PC-9 (cell line): ENCODE measurements around the gene ST3GAL2. TPM values are rescaled to one million over a fixed set of nuclear protein-coding genes. Genes with fewer than 3 reads are reported as not detected.
A peak's percentile ranks its signal among the peaks of the same experiment; 100 is the strongest.

Experiments used
- BruUV-seq: library from RNA; stranded (reverse); fragments of 400-500 nt; replicated peaks from 2 replicates; lab custom pipeline; 2021; lab: Mats Ljungman, UMichigan
- CTCF ChIA-PET: fragments of 300-600 bp; sonication (Branson Sonifier 250); formaldehyde crosslinking; loops from one replicate; lab custom pipeline; 2022; ENCODE audit warnings: antibody characterized with exemption; lab: Charles Lee
- POLR2A ChIA-PET: fragments of 300-600 bp; sonication (Branson Sonifier 250); formaldehyde crosslinking; loops from one replicate; lab custom pipeline; 2022; ENCODE audit warnings: antibody characterized with exemption; ENCODE audit not compliant: unreplicated experiment; lab: Charles Lee
- DNase-seq, 2 experiments: peaks; one replicate each; pipeline versions ENCODE4 v3.0.0 to v3.0.0-alpha.2; 2015 to 2022; ENCODE audit warnings: mixed read lengths in 1 of 2
- H2AFZ ChIP-seq: fragments of 200-600 bp; sonication (generic); 2 replicates; pipeline ENCODE4 v1.8.1; 2017; ENCODE audit warnings: antibody characterized with exemption
- H3F3A ChIP-seq: fragments of 200-600 bp; sonication (generic); 2 replicates; pipeline ENCODE4 v1.8.1; 2017; ENCODE audit warnings: antibody characterized with exemption, mild to moderate bottlenecking, low read depth; ENCODE audit not compliant: insufficient read depth
- H3K27ac ChIP-seq: fragments of 200-600 bp; sonication (generic); 2 replicates; pipeline ENCODE4 v1.6.1; 2016; ENCODE audit warnings: mixed run types
- H3K27me3 ChIP-seq: fragments of 200-600 bp; sonication (generic); 2 replicates; pipeline ENCODE4 v1.6.1; 2016; ENCODE audit warnings: low read depth, mixed run types; ENCODE audit not compliant: insufficient read depth
- H3K36me3 ChIP-seq: fragments of 200-600 bp; sonication (generic); 2 replicates; pipeline ENCODE4 v1.6.1; 2016; ENCODE audit warnings: low read depth, mixed run types
- H3K4me1 ChIP-seq: fragments of 200-600 bp; sonication (generic); replicated peaks from 2 replicates; pipeline ENCODE4 v1.6.1; 2016; ENCODE audit warnings: mixed run types; ENCODE audit not compliant: insufficient read depth
- H3K4me2 ChIP-seq: fragments of 200-600 bp; sonication (generic); 2 replicates; pipeline ENCODE4 v1.6.1; 2017; ENCODE audit warnings: mixed run types
- H3K4me3 ChIP-seq: fragments of 200-600 bp; sonication (generic); 2 replicates; pipeline ENCODE4 v1.6.1; 2016; ENCODE audit warnings: mixed run types
- H3K79me2 ChIP-seq: fragments of 200-600 bp; sonication (generic); 2 replicates; pipeline ENCODE4 v1.6.1; 2017; ENCODE audit warnings: low read depth, mixed run types
- H3K9me2 ChIP-seq: fragments of 200-600 bp; sonication (generic); 2 replicates; pipeline ENCODE4 v1.8.1; 2017; ENCODE audit warnings: mild to moderate bottlenecking; ENCODE audit not compliant: insufficient read depth
- H3K9me3 ChIP-seq: fragments of 200-600 bp; sonication (generic); 2 replicates; pipeline ENCODE4 v1.8.1; 2016; ENCODE audit warnings: low read depth; ENCODE audit not compliant: insufficient read depth
- H4K20me1 ChIP-seq: fragments of 200-600 bp; sonication (generic); 2 replicates; pipeline ENCODE4 v1.8.1; 2017; ENCODE audit not compliant: insufficient read depth
- EZH2 ChIP-seq: fragments of 200-600 bp; sonication (generic); IDR thresholded peaks from 2 replicates; pipeline ENCODE4 v1.8.0; 2017; ENCODE audit warnings: antibody characterized with exemption, low read depth
- intact Hi-C: fragments of 100-400 bp; cut with micrococcal nuclease; formaldehyde crosslinking; loops from one replicate; pipeline ENCODE4 v1.10.0; 2022; ENCODE audit not compliant: unreplicated experiment
- total RNA-seq: library from RNA; stranded (reverse); gene quantifications from 2 replicates; pipeline ENCODE4 v1.2.3, GENCODE V29; 2021
- TF ChIP-seq, protein P1 (sequence below): fragments of 200-600 bp; sonication (generic); conservative IDR thresholded peaks from 2 replicates; pipeline ENCODE4 v1.6.1; 2017; ENCODE audit warnings: mixed run types, antibody characterized with exemption, mild to moderate bottlenecking, moderate library complexity

ST3GAL2 gene
- total RNA-seq, 1 experiment from 2014 or later: 9.7 TPM

DNA sequence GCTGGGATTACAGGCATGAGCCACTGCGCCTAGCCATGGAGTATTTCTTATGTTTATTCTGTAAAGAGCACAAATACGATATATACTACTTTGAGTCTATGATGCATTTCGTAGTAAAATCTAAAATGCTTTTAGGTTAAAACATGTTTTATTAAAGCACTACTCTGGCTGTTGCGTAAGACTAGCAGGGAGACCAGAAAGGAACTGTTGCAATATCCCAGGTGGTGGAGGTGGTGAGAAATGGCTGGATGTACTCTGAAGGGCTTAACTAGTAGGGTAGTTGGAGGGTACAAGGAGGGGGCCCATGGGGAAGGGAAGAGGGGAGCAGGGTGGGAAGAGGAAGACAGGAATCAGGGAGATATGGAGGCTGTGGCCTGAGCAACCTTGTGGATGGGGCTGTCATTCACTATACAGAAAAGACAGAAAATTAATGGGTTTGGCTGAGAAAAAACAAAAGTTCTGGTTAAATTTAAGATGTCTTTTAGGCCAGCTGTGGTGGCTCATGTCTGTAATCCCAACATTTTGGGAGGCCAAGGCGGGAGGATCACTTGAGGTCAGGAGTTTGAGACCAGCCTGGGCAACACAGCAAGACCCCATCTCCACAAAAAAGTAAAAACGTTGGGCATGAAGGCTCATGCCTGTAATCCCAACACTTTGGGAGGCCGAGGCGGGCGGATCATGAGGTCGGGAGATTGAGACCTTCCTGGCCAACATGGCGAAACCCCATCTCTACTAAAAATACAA is 35.8 kb downstream of the ST3GAL2 start:
- Histone ChIP-seq H4K20me1 (no peaks in the 10 kb centered on the region), H3F3A (peaks cover 32% of the 10 kb centered on the region), H3K27me3 (no peaks in the 10 kb centered on the region), H3K9me3 (no peaks in the 10 kb centered on the region), H3K4me2 (peak overlapping the region; percentile 44; the same call in 1 of the 2 replicates), H3K9me2 (no peaks in the 10 kb centered on the region), H2AFZ (no peak overlapping the region), H3K79me2 (no peaks in the 10 kb centered on the region), H3K27ac (0 out of 2 replicates have a peak overlapping the region, but pooled peaks have one; percentile 91), H3K36me3 (no peaks in the 10 kb centered on the region), H3K4me1 (peaks cover 38% of the 10 kb centered on the region), H3K4me3 (no peak overlapping the region)
- TF ChIP-seq, protein P1, sequence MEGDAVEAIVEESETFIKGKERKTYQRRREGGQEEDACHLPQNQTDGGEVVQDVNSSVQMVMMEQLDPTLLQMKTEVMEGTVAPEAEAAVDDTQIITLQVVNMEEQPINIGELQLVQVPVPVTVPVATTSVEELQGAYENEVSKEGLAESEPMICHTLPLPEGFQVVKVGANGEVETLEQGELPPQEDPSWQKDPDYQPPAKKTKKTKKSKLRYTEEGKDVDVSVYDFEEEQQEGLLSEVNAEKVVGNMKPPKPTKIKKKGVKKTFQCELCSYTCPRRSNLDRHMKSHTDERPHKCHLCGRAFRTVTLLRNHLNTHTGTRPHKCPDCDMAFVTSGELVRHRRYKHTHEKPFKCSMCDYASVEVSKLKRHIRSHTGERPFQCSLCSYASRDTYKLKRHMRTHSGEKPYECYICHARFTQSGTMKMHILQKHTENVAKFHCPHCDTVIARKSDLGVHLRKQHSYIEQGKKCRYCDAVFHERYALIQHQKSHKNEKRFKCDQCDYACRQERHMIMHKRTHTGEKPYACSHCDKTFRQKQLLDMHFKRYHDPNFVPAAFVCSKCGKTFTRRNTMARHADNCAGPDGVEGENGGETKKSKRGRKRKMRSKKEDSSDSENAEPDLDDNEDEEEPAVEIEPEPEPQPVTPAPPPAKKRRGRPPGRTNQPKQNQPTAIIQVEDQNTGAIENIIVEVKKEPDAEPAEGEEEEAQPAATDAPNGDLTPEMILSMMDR: no peak
- TF ChIP-seq EZH2: no peak
- CTCF ChIA-PET: no interaction called here
- intact Hi-C loops: no loop called here
- BruUV-seq: no TSS peak
- POLR2A ChIA-PET: no interaction called here
- no peak for DNase-seq

DNA sequence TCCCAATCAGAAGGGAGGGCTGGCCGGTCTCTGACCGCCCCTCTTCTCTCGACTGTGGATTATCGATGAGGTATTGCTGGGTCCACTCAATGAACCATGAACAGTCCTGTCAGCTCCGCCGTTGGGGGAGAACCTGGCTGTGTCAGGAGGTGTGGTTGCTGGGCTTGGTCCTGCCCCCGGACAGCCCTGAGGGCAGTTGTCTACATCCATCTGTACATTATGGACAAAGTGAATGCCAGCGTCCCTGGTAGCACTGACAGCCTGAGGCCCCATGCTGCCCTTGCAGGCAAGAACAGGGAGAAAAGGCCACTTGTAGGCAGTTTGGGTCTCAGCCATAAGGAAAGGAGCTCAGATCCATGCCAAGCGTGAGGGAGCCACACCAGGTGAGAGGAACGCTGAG is 38.9 kb downstream of the ST3GAL2 start:
- H3K9me2 ChIP-seq: no peaks in the 10 kb centered on the region
- intact Hi-C loops: loop anchor here (5.0 kb wide), 1 partner anchor 72 kb away; no protein-coding TSS in a partner anchor
- H3K4me3 ChIP-seq: no peak overlapping the region
- H3K79me2 ChIP-seq: no peaks in the 10 kb centered on the region
- POLR2A ChIA-PET: no interaction called here
- TF ChIP-seq, protein P1: no peak
- no peak for TF ChIP-seq EZH2
- peaks cover 26% of the 10 kb centered on the region for H3F3A ChIP-seq
- no peaks in the 10 kb centered on the region for H3K36me3 ChIP-seq
- no peak overlapping the region for H3K27ac ChIP-seq
- BruUV-seq: no TSS peak
- H3K4me1 ChIP-seq: peaks cover 31% of the 10 kb centered on the region
- H4K20me1 ChIP-seq: no peaks in the 10 kb centered on the region
- H2AFZ ChIP-seq: no peak overlapping the region
- CTCF ChIA-PET: no interaction called here
- no peak for DNase-seq
- no peaks in the 10 kb centered on the region for H3K9me3 ChIP-seq
- no peaks in the 10 kb centered on the region for H3K27me3 ChIP-seq
- H3K4me2 ChIP-seq: no peak overlapping the region

DNA sequence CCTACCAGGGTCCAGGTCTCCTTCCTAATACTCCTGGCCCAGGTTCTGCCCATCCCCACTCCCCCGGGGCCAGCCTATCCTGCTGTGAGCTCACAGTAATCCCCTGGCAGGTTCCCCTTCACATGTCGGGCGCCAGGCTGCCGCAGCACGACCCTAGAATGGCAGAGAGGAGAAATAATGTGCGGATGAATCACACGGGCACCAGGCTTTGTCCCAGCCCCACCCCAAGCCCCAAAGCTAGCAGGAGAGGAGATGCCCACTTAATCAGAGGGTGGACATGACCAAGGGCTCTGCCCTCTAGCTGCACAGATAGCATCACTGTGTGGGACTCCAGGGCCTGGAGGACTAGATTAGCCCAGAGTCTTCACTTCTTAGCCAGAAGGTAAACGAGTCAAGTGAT is 39.5 kb downstream of the ST3GAL2 start:
- BruUV-seq: no TSS peak
- no peaks in the 10 kb centered on the region for H3K9me2 ChIP-seq
- H3K9me3 ChIP-seq: no peaks in the 10 kb centered on the region
- no peaks in the 10 kb centered on the region for H4K20me1 ChIP-seq
- H3K27ac ChIP-seq: no peak overlapping the region
- DNase-seq: no peak
- CTCF ChIA-PET: no interaction called here
- no peaks in the 10 kb centered on the region for H3K79me2 ChIP-seq
- no peak overlapping the region for H3K4me3 ChIP-seq
- intact Hi-C loops: loop anchor here (5.0 kb wide), 1 partner anchor 73 kb away; no protein-coding TSS in a partner anchor
- no peaks in the 10 kb centered on the region for H3K27me3 ChIP-seq
- peaks cover 25% of the 10 kb centered on the region for H3K4me1 ChIP-seq
- H3K36me3 ChIP-seq: no peaks in the 10 kb centered on the region
- H3K4me2 ChIP-seq: no peak overlapping the region
- TF ChIP-seq, protein P1: no peak
- TF ChIP-seq EZH2: no peak
- peaks cover 20% of the 10 kb centered on the region for H3F3A ChIP-seq
- POLR2A ChIA-PET: interaction anchor here (0.6 kb wide), 1 partner anchor 12 kb away, joined by 5 read pairs; no protein-coding TSS in a partner anchor
- H2AFZ ChIP-seq: no peak overlapping the region
